HG03108 (cell line): ENCODE measurements around the gene TRIM32.

Experiments used
- ATAC-seq: cut with Tn5 transposase; IDR thresholded peaks from one replicate; pipeline ENCODE4 v1.9.1; 2021; ENCODE audit warnings: moderate library complexity; ENCODE audit not compliant: unreplicated experiment

Gene TRIM32

GRCh38 chr9:116703634-116704033 lies 16.5 kb downstream of the TRIM32 start:
- ATAC-seq: no peak

- no peak for ATAC-seq
Measured at GRCh38 chr9:116704470-116704869, 17.4 kb downstream of the TRIM32 start.

GRCh38 chr9:116705531-116705930 lies 18.4 kb downstream of the TRIM32 start:
- ATAC-seq: no peak

GRCh38 chr9:116706310-116707290 lies 19.5 kb downstream of the TRIM32 start:
- no peak for ATAC-seq

- no peak for ATAC-seq
Measured at GRCh38 chr9:116712781-116713180, 25.7 kb downstream of the TRIM32 start.

GRCh38 chr9:116713271-116713670 lies 26.2 kb downstream of the TRIM32 start:
- ATAC-seq: no peak

- ATAC-seq: no peak
Measured at GRCh38 chr9:116715751-116716150, 28.6 kb downstream of the TRIM32 start.

- ATAC-seq: no peak
Measured at GRCh38 chr9:116716438-116716837, 29.3 kb downstream of the TRIM32 start.

- ATAC-seq: no peak
Measured at GRCh38 chr9:116717150-116717549, 30.0 kb downstream of the TRIM32 start.

GRCh38 chr9:116718111-116718510 lies 31.0 kb downstream of the TRIM32 start:
- no peak for ATAC-seq

GRCh38 chr9:116720111-116720510 lies 33.0 kb downstream of the TRIM32 start:
- ATAC-seq: no peak

- ATAC-seq: no peak
Measured at GRCh38 chr9:116721411-116721810, 34.3 kb downstream of the TRIM32 start.

- no peak for ATAC-seq
Measured at GRCh38 chr9:116721944-116722343, 34.8 kb downstream of the TRIM32 start.

GRCh38 chr9:116724123-116724522 lies 37.0 kb downstream of the TRIM32 start:
- no peak for ATAC-seq

- no peak for ATAC-seq
Measured at GRCh38 chr9:116726602-116727001, 39.5 kb downstream of the TRIM32 start.

- ATAC-seq: no peak
Measured at GRCh38 chr9:116733010-116733641, 46.0 kb downstream of the TRIM32 start.

- no peak for ATAC-seq
Measured at GRCh38 chr9:116736399-116737151, 49.5 kb downstream of the TRIM32 start.

- no peak for ATAC-seq
Measured at GRCh38 chr9:116737152-116737546, 50.0 kb downstream of the TRIM32 start.

- no peak for ATAC-seq
Measured at GRCh38 chr9:116741086-116741740, 54.1 kb downstream of the TRIM32 start.

GRCh38 chr9:116741742-116742141 lies 54.6 kb downstream of the TRIM32 start:
- no peak for ATAC-seq

GRCh38 chr9:116749176-116749575 lies 62.1 kb downstream of the TRIM32 start:
- ATAC-seq: no peak
